DND-41 (cell line): Measurements from ENCODE around the gene ZNF143.

Experiments
- ATAC-seq: fragments of 200-7000 bp; cut with Tn5 transposase; 3 replicates; pipeline ENCODE4 v1.9.1; 2021; ENCODE audit warnings: low read depth; ENCODE audit not compliant: insufficient read depth
- DNase-seq: peaks from one replicate; pipeline ENCODE4 v3.0.0-alpha.2; 2020
- H2AFZ ChIP-seq: 2 replicates; pipeline ENCODE4 v1.6.0; 2012; ENCODE audit warnings: low read depth, low read length
- H3K27ac ChIP-seq: 2 replicates; pipeline ENCODE4 v1.5.1; 2012; ENCODE audit warnings: low read length, inconsistent platforms
- H3K27me3 ChIP-seq: fragments of 200-600 bp; sonication (generic); 2 replicates; pipeline ENCODE4 v1.6.0; 2012; ENCODE audit warnings: low read length, mild to moderate bottlenecking, inconsistent platforms; ENCODE audit not compliant: insufficient read depth, poor library complexity
- H3K36me3 ChIP-seq: 2 replicates; pipeline ENCODE4 v1.5.1; 2012; ENCODE audit warnings: low read length, inconsistent platforms; ENCODE audit not compliant: insufficient read depth
- H3K4me1 ChIP-seq: 2 replicates; pipeline ENCODE4 v1.5.1; 2012; ENCODE audit warnings: mild to moderate bottlenecking, low read length; ENCODE audit not compliant: insufficient read depth
- H3K4me2 ChIP-seq: 2 replicates; pipeline ENCODE4 v1.6.0; 2012; ENCODE audit warnings: mild to moderate bottlenecking, moderate library complexity, low read length, inconsistent platforms; ENCODE audit not compliant: insufficient read depth
- H3K4me3 ChIP-seq, 2 experiments: fragments of 200-600 bp in 1 of 2; shearing (Covaris generic) in 1 of 2; 2 replicates each; pipeline ENCODE4 v1.5.1; 2012 to 2016; ENCODE audit warnings: inconsistent platforms in 2 of 2, low read length in 2 of 2, mild to moderate bottlenecking in 2 of 2, low read depth in 1 of 2, moderate library complexity in 1 of 2
- H3K79me2 ChIP-seq: 2 replicates; pipeline ENCODE4 v1.6.0; 2012; ENCODE audit warnings: low read length, inconsistent platforms; ENCODE audit not compliant: insufficient read depth
- H3K9ac ChIP-seq: 2 replicates; pipeline ENCODE4 v1.6.0; 2012; ENCODE audit warnings: low read depth, mild to moderate bottlenecking, inconsistent platforms, low read length, moderate library complexity
- H3K9me3 ChIP-seq: 2 replicates; pipeline ENCODE4 v1.5.1; 2012; ENCODE audit warnings: low read length, moderate library complexity, mild to moderate bottlenecking, inconsistent platforms; ENCODE audit not compliant: insufficient read depth, severe bottlenecking
- H4K20me1 ChIP-seq: 2 replicates; pipeline ENCODE4 v1.6.0; 2012; ENCODE audit warnings: low read length; ENCODE audit not compliant: insufficient read depth
- EZH2 ChIP-seq: IDR thresholded peaks from 3 replicates; pipeline ENCODE4 v1.6.1; 2012; ENCODE audit warnings: borderline replicate concordance, low read depth, mild to moderate bottlenecking, moderate library complexity, low read length, inconsistent platforms; ENCODE audit not compliant: severe bottlenecking
- TF ChIP-seq, protein P1 (sequence below): IDR thresholded peaks from 2 replicates; pipeline ENCODE4 v1.5.1; 2012; ENCODE audit warnings: borderline replicate concordance, low read length, moderate library complexity, mild to moderate bottlenecking; ENCODE audit not compliant: poor library complexity, severe bottlenecking; ENCODE audit errors: extremely low read depth

ZNF143 gene

DNA sequence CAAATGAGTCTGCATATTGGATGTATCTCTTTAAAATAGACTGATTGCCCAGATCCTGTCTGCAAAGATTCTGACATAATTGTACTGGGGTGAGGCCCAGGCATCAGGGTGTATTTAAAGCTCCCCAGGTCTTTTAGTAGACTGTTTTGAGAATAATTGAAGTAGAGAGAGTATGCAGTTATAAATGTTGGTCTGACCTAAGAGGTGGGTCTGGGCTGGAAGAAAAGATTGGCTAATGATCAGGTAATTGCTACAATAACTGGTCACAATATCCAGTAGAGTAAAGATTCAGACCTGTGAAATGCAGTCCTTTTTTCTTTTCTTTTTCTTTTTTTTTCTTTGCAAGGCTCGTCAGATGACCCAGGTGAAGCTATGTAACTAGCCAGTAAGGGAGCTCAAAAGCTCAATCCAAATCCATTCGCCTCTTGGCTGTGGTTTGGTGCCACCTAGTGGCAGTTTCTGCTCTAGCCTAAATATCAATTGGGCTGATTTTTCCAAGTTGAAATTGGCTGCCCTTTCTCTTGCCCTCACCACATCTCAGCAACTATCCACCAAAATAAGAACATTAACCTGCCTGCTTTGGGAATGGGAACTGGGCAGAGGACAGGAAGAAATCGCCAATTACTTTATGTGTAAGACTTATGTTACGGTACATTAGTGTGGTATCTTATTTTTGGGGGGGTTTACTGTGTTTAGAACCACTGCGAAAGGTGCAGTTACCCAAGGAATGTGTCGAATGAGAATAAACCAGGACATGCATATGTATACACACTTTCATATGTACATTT is 45.9 kb downstream of the ZNF143 start:
- Histone ChIP-seq H3K9ac (no peak overlapping the region), H3K4me1 (no peaks in the 10 kb centered on the region), H3K4me3 (no peak overlapping the region), H3K36me3 (peaks cover 27% of the 10 kb centered on the region), H3K27me3 (no peaks in the 10 kb centered on the region), H3K4me2 (no peak overlapping the region), H3K79me2 (no peaks in the 10 kb centered on the region), H4K20me1 (no peaks in the 10 kb centered on the region), H2AFZ (no peak overlapping the region), H3K27ac (no peak overlapping the region), H3K9me3 (no peaks in the 10 kb centered on the region)
- ATAC-seq (peak; percentile 95), DNase-seq (peak; percentile 73)
- no peak for TF ChIP-seq EZH2
- TF ChIP-seq, protein P1, sequence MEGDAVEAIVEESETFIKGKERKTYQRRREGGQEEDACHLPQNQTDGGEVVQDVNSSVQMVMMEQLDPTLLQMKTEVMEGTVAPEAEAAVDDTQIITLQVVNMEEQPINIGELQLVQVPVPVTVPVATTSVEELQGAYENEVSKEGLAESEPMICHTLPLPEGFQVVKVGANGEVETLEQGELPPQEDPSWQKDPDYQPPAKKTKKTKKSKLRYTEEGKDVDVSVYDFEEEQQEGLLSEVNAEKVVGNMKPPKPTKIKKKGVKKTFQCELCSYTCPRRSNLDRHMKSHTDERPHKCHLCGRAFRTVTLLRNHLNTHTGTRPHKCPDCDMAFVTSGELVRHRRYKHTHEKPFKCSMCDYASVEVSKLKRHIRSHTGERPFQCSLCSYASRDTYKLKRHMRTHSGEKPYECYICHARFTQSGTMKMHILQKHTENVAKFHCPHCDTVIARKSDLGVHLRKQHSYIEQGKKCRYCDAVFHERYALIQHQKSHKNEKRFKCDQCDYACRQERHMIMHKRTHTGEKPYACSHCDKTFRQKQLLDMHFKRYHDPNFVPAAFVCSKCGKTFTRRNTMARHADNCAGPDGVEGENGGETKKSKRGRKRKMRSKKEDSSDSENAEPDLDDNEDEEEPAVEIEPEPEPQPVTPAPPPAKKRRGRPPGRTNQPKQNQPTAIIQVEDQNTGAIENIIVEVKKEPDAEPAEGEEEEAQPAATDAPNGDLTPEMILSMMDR, result peak; percentile 95

GRCh38 chr11:9507277-9507580 is 46.4 kb downstream of the ZNF143 start:
- Histone ChIP-seq H3K4me1 (no peaks in the 10 kb centered on the region), H3K27ac (no peak overlapping the region), H3K9me3 (no peaks in the 10 kb centered on the region), H4K20me1 (no peaks in the 10 kb centered on the region), H3K79me2 (no peaks in the 10 kb centered on the region), H2AFZ (no peak overlapping the region), H3K27me3 (no peaks in the 10 kb centered on the region), H3K36me3 (peaks cover 27% of the 10 kb centered on the region), H3K4me3 (no peak overlapping the region), H3K4me2 (no peak overlapping the region), H3K9ac (no peak overlapping the region)
- ATAC-seq, result no peak
- TF ChIP-seq, protein P1, result no peak
- no peak for TF ChIP-seq EZH2
- no peak for DNase-seq

DNA sequence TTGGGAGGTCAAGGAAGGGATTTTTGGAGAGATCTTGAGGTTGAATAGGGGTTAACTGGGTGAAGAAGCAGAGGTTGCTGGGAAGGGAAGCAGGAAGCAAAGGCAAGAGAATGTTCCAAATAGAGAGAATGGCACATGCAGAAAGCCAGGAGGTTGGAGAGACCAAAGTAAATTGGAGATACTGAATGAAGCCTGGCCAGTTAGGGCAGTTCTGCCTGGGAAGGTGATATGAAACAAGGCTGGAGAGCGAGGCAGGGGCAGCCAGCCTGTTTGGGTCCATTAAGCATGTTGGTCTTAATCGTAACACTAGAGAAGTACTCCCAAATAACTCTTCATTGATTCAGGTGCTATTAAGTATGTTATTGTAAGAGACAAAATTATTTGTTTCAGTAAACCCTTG is 48.2 kb downstream of the ZNF143 start:
- Histone ChIP-seq H3K27ac (no peak overlapping the region), H3K9me3 (no peaks in the 10 kb centered on the region), H3K79me2 (no peaks in the 10 kb centered on the region), H3K27me3 (no peaks in the 10 kb centered on the region), H3K9ac (no peak overlapping the region), H3K4me3 (no peak overlapping the region), H2AFZ (no peak overlapping the region), H3K36me3 (peaks cover 44% of the 10 kb centered on the region), H4K20me1 (no peaks in the 10 kb centered on the region), H3K4me2 (no peak overlapping the region), H3K4me1 (no peaks in the 10 kb centered on the region)
- TF ChIP-seq, protein P1, result no peak
- TF ChIP-seq EZH2, result no peak
- ATAC-seq (no peak), DNase-seq (no peak)
